A549 (cell line): ENCODE data around the gene PDE4D. TPM values are rescaled to one million over a fixed set of nuclear protein-coding genes. Genes with fewer than 3 reads are reported as not detected.

Source experiments
- ATAC-seq, 2 experiments: fragments of 200-7000 bp in 1 of 2; fragments of >200 bp in 1 of 2; cut with Nextera tagmentation in 1 of 2; cut with Tn5 transposase in 1 of 2; 3 replicates each; pipeline versions ENCODE4 v1.8.0 to v1.9.1; 2018 to 2020; ENCODE audit warnings: mild to moderate bottlenecking in 1 of 2, moderate library complexity in 1 of 2
- CTCF ChIA-PET: fragments of 300-600 bp; sonication (Branson Sonifier 250); formaldehyde crosslinking; extraction: SDS; loops from one replicate; lab custom pipeline; 2021; ENCODE audit warnings: antibody characterized with exemption, inconsistent platforms; lab: Yijun Ruan, JAX
- POLR2A ChIA-PET: fragments of 350-600 bp; formaldehyde crosslinking; extraction: SDS; loops from one replicate; lab custom pipeline; 2021; ENCODE audit warnings: antibody characterized with exemption, inconsistent platforms; lab: Yijun Ruan, JAX
- DNase-seq, 2 experiments: peaks; one replicate each; pipeline versions ENCODE4 v3.0.0 to v3.0.0-alpha.2; 2011 to 2016; ENCODE audit warnings: low read depth in 1 of 2, low spot score in 1 of 2
- FAIRE-seq: peaks from 2 replicates; lab custom pipeline; 2011; peaks lifted over from hg19 to GRCh38; lab: Jason Lieb, UNC
- H3K27ac ChIP-seq, 2 experiments: fragments of >200 bp; sonication (Bioruptor Twin); formaldehyde crosslinking; 3 replicates each; pipeline ENCODE4 v1.5.1; 2016 to 2017
- H3K4me1 ChIP-seq: fragments of >200 bp; sonication (Bioruptor Twin); formaldehyde crosslinking; 3 replicates; pipeline ENCODE4 v1.6.1; 2016
- H3K4me2 ChIP-seq: fragments of >200 bp; sonication (Bioruptor Twin); formaldehyde crosslinking; 3 replicates; pipeline ENCODE4 v1.6.1; 2016
- H3K4me3 ChIP-seq: fragments of >200 bp; sonication (Bioruptor Twin); formaldehyde crosslinking; 3 replicates; pipeline ENCODE4 v1.5.1; 2016
- H3K9me3 ChIP-seq: fragments of >200 bp; sonication (Bioruptor Twin); formaldehyde crosslinking; 3 replicates; pipeline ENCODE4 v1.6.1; 2016
- ATOH8 ChIP-seq: fragments of 250-450 bp; sonication (Bioruptor Pico); IDR thresholded peaks from 2 replicates; pipeline ENCODE4 v1.5.0; 2020; ENCODE audit warnings: low read depth, mild to moderate bottlenecking, moderate library complexity
- CEBPB ChIP-seq, 2 experiments: fragments of >200 bp in 1 of 2; sonication (Bioruptor Twin) in 1 of 2; formaldehyde crosslinking in 1 of 2; IDR thresholded peaks; 2 replicates each; pipeline ENCODE4 v1.6.1; 2012 to 2016
- E2F6 ChIP-seq: IDR thresholded peaks from 2 replicates; pipeline ENCODE4 v1.6.1; 2012; ENCODE audit warnings: low read depth, borderline replicate concordance
- FOSB ChIP-seq: fragments of 250-450 bp; sonication (Bioruptor Pico); IDR thresholded peaks from 2 replicates; pipeline ENCODE4 v1.5.0; 2020; ENCODE audit warnings: mild to moderate bottlenecking, moderate library complexity
- FOSL2 ChIP-seq, 2 experiments: fragments of 450-650 bp in 1 of 2; fragments of >200 bp in 1 of 2; sonication (Bioruptor Twin) in 1 of 2; formaldehyde crosslinking; IDR thresholded peaks; 2 replicates each; pipeline versions ENCODE4 v1.5.0 to v1.6.1; 2016 to 2020; ENCODE audit warnings: mild to moderate bottlenecking in 1 of 2, moderate library complexity in 1 of 2
- GATA3 ChIP-seq: IDR thresholded peaks from 2 replicates; pipeline ENCODE4 v1.6.1; 2012; ENCODE audit warnings: borderline replicate concordance
- HEYL ChIP-seq: fragments of 250-450 bp; sonication (Bioruptor Pico); IDR thresholded peaks from 2 replicates; pipeline ENCODE4 v1.8.0; 2021; ENCODE audit warnings: mild to moderate bottlenecking, moderate library complexity
- HOXA7 ChIP-seq: fragments of 250-450 bp; sonication (Bioruptor Pico); IDR thresholded peaks from 2 replicates; pipeline ENCODE4 v1.5.0; 2020; ENCODE audit warnings: mild to moderate bottlenecking, moderate library complexity
- JUN ChIP-seq, 2 experiments: fragments of >200 bp; sonication (Bioruptor Twin); formaldehyde crosslinking; IDR thresholded peaks; 2 replicates in 1 of 2; 3 replicates in 1 of 2; pipeline ENCODE4 v1.6.1; 2016 to 2017
- MAZ ChIP-seq: fragments of 150-350 bp; IDR thresholded peaks from 2 replicates; pipeline ENCODE4 v1.6.1; 2014; ENCODE audit warnings: antibody characterized with exemption, low read depth, low read length, borderline replicate concordance
- POLR2AphosphoS2 ChIP-seq: conservative IDR thresholded peaks from 2 replicates; pipeline ENCODE4 v1.6.1; 2012; ENCODE audit warnings: low read length, improper control_type of control experiment, inconsistent platforms
- RARB ChIP-seq: fragments of 250-450 bp; sonication (Bioruptor Pico); IDR thresholded peaks from 2 replicates; pipeline ENCODE4 v1.8.0; 2021; ENCODE audit warnings: mild to moderate bottlenecking, moderate library complexity
- SMC3 ChIP-seq: fragments of >200 bp; sonication (Bioruptor Twin); formaldehyde crosslinking; IDR thresholded peaks from 3 replicates; pipeline ENCODE4 v1.6.1; 2018; ENCODE audit warnings: inconsistent platforms
- TFCP2L1 ChIP-seq: fragments of 250-450 bp; sonication (Bioruptor Pico); IDR thresholded peaks from 2 replicates; pipeline ENCODE4 v1.5.0; 2021; ENCODE audit warnings: mild to moderate bottlenecking
- TP53 ChIP-seq: fragments of 250-450 bp; sonication (Bioruptor Pico); IDR thresholded peaks from 2 replicates; pipeline ENCODE4 v1.5.0; 2021; ENCODE audit warnings: mild to moderate bottlenecking, moderate library complexity
- USF2 ChIP-seq: fragments of 450-650 bp; IDR thresholded peaks from 2 replicates; pipeline ENCODE4 v1.6.1; 2014; ENCODE audit warnings: antibody characterized with exemption
- WGBS: methylation state at CpG from one replicate; pipeline ENCODE4 v1.1.6; 2017; ENCODE audit errors: missing lambda C conversion rate; 5-methylcytosine and 5-hydroxymethylcytosine counted together
- polyA plus RNA-seq, 4 experiments: library from polyadenylated mRNA; depleted of rRNA in 3 of 4; stranded (reverse); fragments of >200 nt; fragmentation: RNase III in 1 of 4; extraction: RNeasy Plus Mini Kit Qiagen cat#74134 plus additional on column Dnase treatment in 1 of 4; gene quantifications; 2 replicates in 3 of 4; 3 replicates in 1 of 4; pipeline ENCODE4 v1.2.3, GENCODE V29; 2011 to 2017

Gene PDE4D
- polyA plus RNA-seq, 2 of the 4 experiments (the other 2 are of a cell fraction): 74.0 to 213 TPM

- H3K4me1 ChIP-seq: peaks cover 98% of the 10 kb centered on the region
- no peaks in the 10 kb centered on the region for H3K9me3 ChIP-seq
- H3K27ac ChIP-seq: peak overlapping the region; percentile 44 to 64; a peak in 5 of 6 replicates
- FAIRE-seq (no peak), ATAC-seq (no peak), DNase-seq (no peak)
- H3K4me2 ChIP-seq: peak overlapping the region; percentile 18; the same call in 2 of the 3 replicates
- whole genome bisulfite sequencing: 57% methylated on average over 2 of the region's 2 CpGs
- CTCF ChIA-PET: interaction anchor here (0.8 to 1.6 kb wide), 4 partner anchors 12 to 180 kb away, joined by 3 to 7 read pairs (median 4); no protein-coding TSS in a partner anchor
- H3K4me3 ChIP-seq: no peak overlapping the region
- TF ChIP-seq POLR2AphosphoS2 (peak; percentile 27; the same call in 1 of the 2 replicates), MAZ (no peak), JUN (IDR thresholded peaks at IDR 0.05) (peak; percentile 8 to 14; a peak in 1 of 5 replicates)
- POLR2A ChIA-PET: interaction anchor here (0.6 to 1.0 kb wide), 3 partner anchors 11 to 397 kb away, joined by 3 to 10 read pairs (median 3); no protein-coding TSS in a partner anchor
Measured at GRCh38 chr5:58970766-58971165, 922.8 kb downstream of the PDE4D start.

- Histone ChIP-seq H3K4me2 (peak overlapping the region; percentile 4; the same call in 2 of the 3 replicates), H3K4me3 (no peak overlapping the region), H3K4me1 (peaks cover 91% of the 10 kb centered on the region), H3K9me3 (no peaks in the 10 kb centered on the region), H3K27ac (peak overlapping the region in 1 of 2 experiments; percentile 81; a peak in 2 of 6 replicates)
- ATAC-seq (no peak), FAIRE-seq (no peak), DNase-seq (no peak)
- no peak for TF ChIP-seq SMC3
- ChIA-PET CTCF (interaction anchor here (1.9 to 2.3 kb wide), 3 partner anchors 67 to 83 kb away, joined by 7 to 11 read pairs (median 10); no protein-coding TSS in a partner anchor), POLR2A (interaction anchor here (0.8 to 2.1 kb wide), 2 partner anchors 67 to 79 kb away, joined by 3 to 16 read pairs; no protein-coding TSS in a partner anchor)
- WGBS: 64% methylated on average over 2 of the region's 2 CpGs
Measured at GRCh38 chr5:58969795-58970194, 923.7 kb downstream of the PDE4D start.

GRCh38 chr5:58969253-58969652, 924.3 kb downstream of the PDE4D start:
- Histone ChIP-seq H3K4me3 (no peak overlapping the region), H3K27ac (peak overlapping the region; percentile 69 to 81; a peak in 5 of 6 replicates), H3K4me1 (peaks cover 91% of the 10 kb centered on the region), H3K9me3 (no peaks in the 10 kb centered on the region), H3K4me2 (peak overlapping the region; percentile 3; the same call in 1 of the 3 replicates)
- WGBS: 90% methylated on average over 3 of the region's 3 CpGs
- ATAC-seq (no peak), DNase-seq (no peak), FAIRE-seq (no peak)
- ChIA-PET POLR2A (interaction anchor here (0.8 to 2.1 kb wide), 3 partner anchors 8 to 78 kb away, joined by 3 to 16 read pairs (median 3); no protein-coding TSS in a partner anchor), CTCF (interaction anchor here (0.6 to 2.3 kb wide), 5 partner anchors 28 to 492 kb away, joined by 3 to 11 read pairs (median 7); no protein-coding TSS in a partner anchor)
- TF ChIP-seq E2F6 (no peak), HOXA7 (CRISPR knock-in tag) (peak; percentile 97), FOSL2 (IDR thresholded peaks at IDR 0.05) (no peak), FOSL2 (CRISPR knock-in tag; IDR thresholded peaks at IDR 0.05) (0 out of 2 replicates have a peak, but pooled peaks have one; percentile 2), JUN (IDR thresholded peaks at IDR 0.05) (peak; percentile 58 to 66; a peak in 3 of 5 replicates), HEYL (CRISPR knock-in tag) (peak; percentile 52; the same call in 1 of the 2 replicates), TP53 (CRISPR knock-in tag) (0 out of 2 replicates have a peak, but pooled peaks have one; percentile 75), POLR2AphosphoS2 (peak; percentile 98), SMC3 (no peak), CEBPB (IDR thresholded peaks at IDR 0.05) (no peak), FOSB (CRISPR knock-in tag) (peak; percentile 97), RARB (CRISPR knock-in tag) (0 out of 2 replicates have a peak, but pooled peaks have one; percentile 69), ATOH8 (peak; percentile 81; the same call in 1 of the 2 replicates), GATA3 (no peak), TFCP2L1 (CRISPR knock-in tag) (peak; percentile 89), USF2 (no peak)
